Measurements from ENCODE around the gene WNT3A. TPM values are rescaled to one million over a fixed set of nuclear protein-coding genes. Genes with fewer than 3 reads are reported as not detected.

WNT3A gene
- total RNA-seq, 8 experiments from 2014 or later, result 0.05 to 1.3 (median 0.17) TPM; not detected in 1

- in situ Hi-C loops (cut with MboI; ENCODE audit: low pct_unique_long_range_greater_than_20kb in 2 of 9, low sequenced_read_pairs in 9 of 9, unreplicated experiment in 9 of 9), result no loop called here
- Histone ChIP-seq H3K4me3 (no peak overlapping the region), H3K4me1 (replicated peaks in 1 of 2) (peaks cover 0 to 7% of the 10 kb centered on the region in 2 donors), H3K27ac (no peak overlapping the region)
- 40 to 100% (median 51%) methylated on average over 1 to 2 of the region's 3 CpGs; no CpG with 5 or more reads in 6 of the 10 experiments for WGBS, 10 experiments
- ATAC-seq (replicated peaks in 6 of 8), result no peak
These were observed 64.1 kb downstream of the WNT3A start for GRCh38 chr1:228070851-228071250.

- in situ Hi-C loops (cut with MboI; ENCODE audit: low pct_unique_long_range_greater_than_20kb in 2 of 9, low sequenced_read_pairs in 9 of 9, unreplicated experiment in 9 of 9), result no loop called here
- peak in 2 of 8 experiments; percentile 5 to 7 for ATAC-seq (replicated peaks in 6 of 8)
- Histone ChIP-seq H3K4me3 (no peak overlapping the region), H3K27ac (no peak overlapping the region), H3K4me1 (replicated peaks in 1 of 2) (peaks cover 0 to 7% of the 10 kb centered on the region in 2 donors)
- WGBS, 10 experiments, result 0 to 90% (median 74%) methylated on average over 1 to 5 of the region's 7 CpGs; no CpG with 5 or more reads in 2 of the 10 experiments
These were observed 65.2 kb downstream of the WNT3A start for GRCh38 chr1:228071839-228072657.

- no peak for ATAC-seq (replicated peaks in 6 of 8)
- Histone ChIP-seq H3K27ac (no peak overlapping the region), H3K4me3 (no peak overlapping the region), H3K4me1 (replicated peaks in 1 of 2) (peaks cover 0 to 7% of the 10 kb centered on the region in 2 donors)
- 18 to 90% (median 60%) methylated on average over 1 to 3 of the region's 5 CpGs; no CpG with 5 or more reads in 6 of the 10 experiments for WGBS, 10 experiments
- in situ Hi-C loops (cut with MboI; ENCODE audit: low pct_unique_long_range_greater_than_20kb in 2 of 9, low sequenced_read_pairs in 9 of 9, unreplicated experiment in 9 of 9), result no loop called here
These were observed 65.9 kb downstream of the WNT3A start for GRCh38 chr1:228072658-228073043.

- peaks cover 0 to 7% of the 10 kb centered on the region in 2 donors for H3K4me1 ChIP-seq (replicated peaks in 1 of 2)
- in situ Hi-C loops (cut with MboI; ENCODE audit: low pct_unique_long_range_greater_than_20kb in 2 of 9, low sequenced_read_pairs in 9 of 9, unreplicated experiment in 9 of 9), result no loop called here
- no peak overlapping the region for H3K4me3 ChIP-seq
- no peak overlapping the region for H3K27ac ChIP-seq
- 67 to 77% (median 69%) methylated on average over 3 to 8 of the region's 23 CpGs; no CpG with 5 or more reads in 7 of the 10 experiments for WGBS, 10 experiments
- peak in 1 of 8 experiments; percentile 5 for ATAC-seq (replicated peaks in 6 of 8)
These were observed 66.5 kb downstream of the WNT3A start for GRCh38 chr1:228073061-228073856.

GRCh38 chr1:228073857-228074545 lies 67.2 kb downstream of the WNT3A start:
- Histone ChIP-seq H3K27ac (no peak overlapping the region), H3K4me3 (no peak overlapping the region), H3K4me1 (replicated peaks in 1 of 2) (peaks cover 0 to 7% of the 10 kb centered on the region in 2 donors)
- whole genome bisulfite sequencing, 10 experiments, result 4 to 81% (median 58%) methylated on average over 2 to 9 of the region's 16 CpGs; no CpG with 5 or more reads in 3 of the 10 experiments
- ATAC-seq (replicated peaks in 6 of 8), result peak; percentile 47 to 68 (median 64)
- in situ Hi-C loops (cut with MboI; ENCODE audit: low pct_unique_long_range_greater_than_20kb in 2 of 9, low sequenced_read_pairs in 9 of 9, unreplicated experiment in 9 of 9), result no loop called here

GRCh38 chr1:228074954-228075730 lies 68.3 kb downstream of the WNT3A start:
- peak in 7 of 8 experiments; percentile 21 to 54 (median 39) for ATAC-seq (replicated peaks in 6 of 8)
- Histone ChIP-seq H3K4me3 (no peak overlapping the region), H3K27ac (no peak overlapping the region), H3K4me1 (replicated peaks in 1 of 2) (peaks cover 0 to 7% of the 10 kb centered on the region in 2 donors)
- in situ Hi-C loops (cut with MboI; ENCODE audit: low pct_unique_long_range_greater_than_20kb in 2 of 9, low sequenced_read_pairs in 9 of 9, unreplicated experiment in 9 of 9), result no loop called here
- WGBS, 10 experiments, result 28 to 74% (median 40%) methylated on average over 2 to 14 of the region's 18 CpGs; no CpG with 5 or more reads in 4 of the 10 experiments

GRCh38 chr1:228075801-228076271 lies 69.0 kb downstream of the WNT3A start:
- no peak overlapping the region for H3K4me3 ChIP-seq
- peaks cover 0 to 7% of the 10 kb centered on the region in 2 donors for H3K4me1 ChIP-seq (replicated peaks in 1 of 2)
- 58 to 89% (median 85%) methylated on average over 3 to 9 of the region's 9 CpGs; no CpG with 5 or more reads in 7 of the 10 experiments for WGBS, 10 experiments
- ATAC-seq (replicated peaks in 6 of 8), result no peak
- no peak overlapping the region for H3K27ac ChIP-seq
- in situ Hi-C loops (cut with MboI; ENCODE audit: low pct_unique_long_range_greater_than_20kb in 2 of 9, low sequenced_read_pairs in 9 of 9, unreplicated experiment in 9 of 9), result no loop called here

- H3K27ac ChIP-seq, result no peak overlapping the region
- H3K4me1 ChIP-seq (replicated peaks in 1 of 2), result peaks cover 6 to 13% of the 10 kb centered on the region in 2 donors
- ATAC-seq (replicated peaks in 6 of 8), result no peak
- 28 to 96% (median 80%) methylated on average over 1 to 6 of the region's 9 CpGs; no CpG with 5 or more reads in 3 of the 10 experiments for WGBS, 10 experiments
- in situ Hi-C loops (cut with MboI; ENCODE audit: low pct_unique_long_range_greater_than_20kb in 2 of 9, low sequenced_read_pairs in 9 of 9, unreplicated experiment in 9 of 9), result no loop called here
- H3K4me3 ChIP-seq, result no peak overlapping the region
These were observed 70.1 kb downstream of the WNT3A start for GRCh38 chr1:228076796-228077430.

GRCh38 chr1:228077565-228078330 lies 71.0 kb downstream of the WNT3A start:
- in situ Hi-C loops (cut with MboI; ENCODE audit: low pct_unique_long_range_greater_than_20kb in 2 of 9, low sequenced_read_pairs in 9 of 9, unreplicated experiment in 9 of 9), result no loop called here
- peaks cover 6 to 13% of the 10 kb centered on the region in 2 donors for H3K4me1 ChIP-seq (replicated peaks in 1 of 2)
- WGBS, 10 experiments, result 0 to 92% (median 75%) methylated on average over 1 to 5 of the region's 10 CpGs; no CpG with 5 or more reads in 5 of the 10 experiments
- ATAC-seq (replicated peaks in 6 of 8), result no peak
- no peak overlapping the region for H3K4me3 ChIP-seq
- H3K27ac ChIP-seq, result no peak overlapping the region

- in situ Hi-C loops (cut with MboI; ENCODE audit: low pct_unique_long_range_greater_than_20kb in 2 of 9, low sequenced_read_pairs in 9 of 9, unreplicated experiment in 9 of 9), result no loop called here
- Histone ChIP-seq H3K4me3 (no peak overlapping the region), H3K27ac (no peak overlapping the region), H3K4me1 (replicated peaks in 1 of 2) (peaks cover 6 to 11% of the 10 kb centered on the region in 2 donors)
- 70% methylated on average over 2 to 7 of the region's 7 CpGs; no CpG with 5 or more reads in 8 of the 10 experiments for WGBS, 10 experiments
- ATAC-seq (replicated peaks in 6 of 8), result no peak
These were observed 72.2 kb downstream of the WNT3A start for GRCh38 chr1:228079013-228079412.

GRCh38 chr1:228079601-228080263 lies 72.9 kb downstream of the WNT3A start:
- Histone ChIP-seq H3K4me3 (no peak overlapping the region), H3K4me1 (replicated peaks in 1 of 2) (peaks cover 13 to 17% of the 10 kb centered on the region in 2 donors), H3K27ac (no peak overlapping the region)
- WGBS, 10 experiments, result 87 to 100% methylated on average over 1 to 3 of the region's 7 CpGs; no CpG with 5 or more reads in 8 of the 10 experiments
- no peak for ATAC-seq (replicated peaks in 6 of 8)
- in situ Hi-C loops (cut with MboI; ENCODE audit: low pct_unique_long_range_greater_than_20kb in 2 of 9, low sequenced_read_pairs in 9 of 9, unreplicated experiment in 9 of 9), result no loop called here
